Ecto neural progenitor cell (in vitro differentiated cells): ENCODE data around the gene RHBDF2.
A peak's percentile ranks its signal among the peaks of the same experiment; 100 is the strongest.
"Not testable (repeated sequence)": the region's sequence is repeated elsewhere in the genome, so short reads cannot be mapped to it uniquely, and the experiment has no call there.

Experiments
- DNase-seq: peaks from one replicate; pipeline ENCODE4 v3.0.0-alpha.2; 2018; ENCODE audit warnings: low spot score

Gene RHBDF2

GRCh38 chr17:76524598-76525512 lies 23.6 kb upstream of the RHBDF2 start:
- DNase-seq, result no peak

GRCh38 chr17:76523084-76524037 lies 22.1 kb upstream of the RHBDF2 start:
- DNase-seq, result peak; percentile 94

- DNase-seq, result not testable (repeated sequence)
These were observed 20.5 kb upstream of the RHBDF2 start for GRCh38 chr17:76521683-76522082.

- no peak for DNase-seq
These were observed 20.0 kb upstream of the RHBDF2 start for GRCh38 chr17:76521262-76521661.

- no peak for DNase-seq
These were observed 18.1 kb upstream of the RHBDF2 start for GRCh38 chr17:76519048-76519966.

- DNase-seq, result no peak
These were observed 16.4 kb upstream of the RHBDF2 start for GRCh38 chr17:76517638-76518038.

GRCh38 chr17:76515274-76515949 lies 14.2 kb upstream of the RHBDF2 start:
- DNase-seq, result no peak

- not testable (repeated sequence) for DNase-seq
These were observed 13.1 kb upstream of the RHBDF2 start for GRCh38 chr17:76514355-76514754.

GRCh38 chr17:76513306-76513692 lies 12.1 kb upstream of the RHBDF2 start:
- DNase-seq, result no peak

- DNase-seq, result no peak
These were observed 11.4 kb upstream of the RHBDF2 start for GRCh38 chr17:76512366-76513305.

- DNase-seq, result no peak
These were observed 10.6 kb upstream of the RHBDF2 start for GRCh38 chr17:76511668-76512365.

- no peak for DNase-seq
These were observed 9.6 kb upstream of the RHBDF2 start for GRCh38 chr17:76510831-76511244.

- DNase-seq, result not testable (repeated sequence)
These were observed 7.3 kb upstream of the RHBDF2 start for GRCh38 chr17:76508472-76509063.

- DNase-seq, result peak; percentile 94
These were observed 5.5 kb upstream of the RHBDF2 start for GRCh38 chr17:76506408-76507345.

GRCh38 chr17:76504117-76504516 lies 2.9 kb upstream of the RHBDF2 start:
- DNase-seq, result no peak

- no peak for DNase-seq
These were observed 1.4 kb upstream of the RHBDF2 start for GRCh38 chr17:76502341-76503211.
